HG02973 (cell line): Measurements from ENCODE around the gene C1QTNF5.

Source experiments
- ATAC-seq: cut with Tn5 transposase; IDR thresholded peaks from one replicate; pipeline ENCODE4 v1.9.1; 2021; ENCODE audit warnings: moderate library complexity; ENCODE audit not compliant: unreplicated experiment

C1QTNF5 gene

DNA sequence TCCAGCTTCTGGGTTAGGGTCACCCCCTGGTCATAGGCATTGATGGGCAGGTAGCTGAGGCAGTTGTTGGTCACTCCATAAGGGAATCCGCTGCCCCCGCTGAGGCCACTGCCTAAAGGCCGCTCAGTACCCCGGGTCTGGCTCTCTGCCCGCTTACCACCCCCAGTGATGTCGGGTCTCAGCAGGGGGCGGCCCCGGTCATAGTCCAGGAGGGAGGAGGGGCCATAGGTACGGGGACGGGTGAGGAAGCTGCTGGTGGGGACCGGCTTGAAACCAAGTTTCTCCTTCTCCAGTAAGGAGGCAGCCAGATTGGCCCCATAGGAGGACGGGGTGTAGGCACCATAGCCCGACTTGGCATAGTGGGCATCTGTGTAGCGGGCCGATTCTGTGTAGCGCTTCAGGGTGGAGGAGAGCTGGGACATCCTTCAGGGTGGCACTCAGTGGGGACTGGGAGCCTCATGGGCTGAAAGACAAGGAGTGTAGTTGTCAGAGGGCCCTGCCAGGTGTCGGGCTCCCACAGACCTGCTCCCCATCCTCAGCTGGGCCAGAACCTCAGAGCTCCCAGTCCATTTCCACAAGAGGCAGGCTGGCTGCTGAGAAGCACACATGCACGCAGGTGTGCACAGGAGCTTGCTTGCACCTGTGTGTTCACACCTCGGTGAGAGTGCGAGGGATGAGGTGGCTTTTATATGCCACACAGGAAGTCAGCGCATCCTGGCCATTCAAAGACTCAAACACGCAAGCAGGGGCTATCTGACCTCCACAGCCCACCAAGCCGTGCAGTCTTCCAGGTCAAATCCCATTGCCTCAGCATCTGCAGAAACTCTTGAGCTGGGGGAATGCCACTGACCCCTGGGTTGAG, 32.6 kb upstream of the C1QTNF5 start:
- ATAC-seq = no peak

DNA sequence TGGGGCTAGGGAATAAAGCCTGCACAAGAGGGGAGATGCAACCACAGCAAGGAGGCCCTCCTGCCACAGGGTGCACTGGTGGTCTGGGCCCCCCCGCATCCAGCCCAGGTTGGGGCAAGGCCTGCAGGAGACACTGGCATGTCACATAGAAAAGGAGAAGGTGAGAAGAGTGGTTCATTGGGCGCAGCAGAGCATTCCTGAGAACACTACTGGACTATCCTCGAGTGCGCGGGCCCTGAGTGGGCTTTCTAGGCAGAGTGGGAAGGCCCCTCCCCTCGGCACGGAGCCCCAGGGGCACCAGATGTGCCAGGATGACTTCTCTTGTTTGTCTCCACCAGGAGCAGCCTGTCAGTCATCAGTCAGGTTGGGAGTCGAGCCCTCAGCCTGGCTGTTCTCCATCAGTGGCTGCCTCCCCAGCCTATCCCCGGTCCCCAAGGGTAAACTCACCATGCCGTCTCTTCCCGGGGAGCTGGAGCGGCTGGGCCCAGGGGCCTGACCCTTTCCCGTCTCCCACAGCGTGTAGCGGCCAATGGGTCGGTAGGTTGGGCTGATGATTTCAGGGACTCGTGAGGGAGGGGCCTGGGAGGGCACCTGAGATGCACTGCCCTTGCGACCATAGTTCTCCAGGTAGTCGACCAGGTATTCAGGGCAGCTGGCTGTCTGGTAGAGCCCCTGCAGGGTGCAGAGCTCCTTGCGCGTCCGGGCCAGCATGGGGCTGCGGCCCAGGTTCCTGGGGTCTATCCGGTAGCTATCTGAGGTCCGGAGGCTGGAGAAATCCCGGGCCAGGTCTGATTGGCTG, 31.8 kb upstream of the C1QTNF5 start:
- ATAC-seq = no peak

DNA sequence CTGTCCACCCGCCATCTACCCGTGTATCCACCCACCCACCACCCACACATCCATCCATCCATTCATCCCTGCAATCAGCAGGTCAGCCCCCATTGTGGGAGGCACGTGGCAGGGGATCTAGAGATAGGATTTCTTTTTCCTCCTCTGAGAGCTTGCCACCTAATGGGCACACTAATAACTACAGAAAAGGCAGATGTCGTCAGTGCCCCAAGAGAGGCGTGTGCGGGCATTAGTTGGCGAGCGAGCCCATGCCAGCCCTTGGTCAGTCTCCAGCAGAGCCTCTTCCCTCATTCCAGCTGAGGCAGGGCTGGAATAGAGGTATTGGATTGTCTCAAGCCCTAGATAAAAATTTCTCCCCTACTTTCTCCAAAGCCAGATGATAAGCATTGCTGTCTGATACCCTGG, 31.1 kb upstream of the C1QTNF5 start:
- ATAC-seq = no peak

DNA sequence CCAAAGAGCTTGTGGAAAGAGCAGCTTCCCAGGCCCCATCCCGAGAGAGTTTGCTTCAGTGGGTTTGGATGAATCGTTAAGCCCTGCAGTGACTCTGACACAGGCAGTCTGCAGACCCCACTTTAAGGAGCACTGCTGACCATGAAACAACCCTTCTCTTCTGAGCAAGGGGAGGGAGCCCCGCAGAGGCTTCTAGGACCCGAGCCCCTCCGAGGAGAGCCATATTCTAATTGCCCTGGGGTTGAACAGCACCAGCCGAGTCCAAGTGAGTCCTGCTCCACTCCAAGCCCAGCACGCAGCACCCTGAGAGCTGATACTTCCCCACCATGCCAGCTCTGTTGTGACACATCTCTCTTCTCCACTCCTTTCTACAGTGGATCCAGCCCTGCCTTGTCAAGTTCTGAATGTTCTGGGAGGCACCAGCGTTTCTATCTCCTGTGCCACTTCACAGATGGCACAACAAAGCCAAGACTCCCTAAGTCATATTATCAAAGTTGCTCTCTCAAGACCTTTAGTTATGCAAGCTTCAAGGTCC, 30.5 kb upstream of the C1QTNF5 start:
- ATAC-seq = no peak

DNA sequence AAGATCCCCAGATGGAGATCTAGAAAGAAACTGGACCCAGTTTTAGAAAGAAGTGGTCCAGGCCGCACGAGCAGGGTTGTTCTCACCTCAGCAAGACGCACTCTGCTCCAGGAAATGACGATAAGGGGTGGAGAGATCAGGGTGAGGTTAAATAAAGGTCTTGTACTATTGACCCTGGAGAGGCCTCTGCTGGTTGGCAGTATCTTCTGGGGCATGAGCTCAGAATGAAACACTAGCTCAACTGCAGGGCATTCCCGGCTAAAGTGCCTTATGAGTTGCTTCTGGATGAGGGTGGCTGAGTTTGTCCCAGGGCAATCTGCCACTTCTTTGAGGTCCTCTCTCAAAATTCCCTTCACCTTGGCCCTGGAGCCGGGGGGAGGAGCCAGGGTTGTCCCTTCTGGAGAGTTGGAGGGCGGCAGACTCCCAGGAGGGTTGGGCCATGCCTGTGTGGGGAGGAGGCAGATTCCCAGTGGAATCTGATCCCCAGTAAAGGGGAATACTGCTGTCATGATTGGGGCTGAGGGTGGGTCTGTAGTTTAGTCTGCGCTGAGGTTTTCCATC, 29.9 kb upstream of the C1QTNF5 start:
- ATAC-seq = no peak

DNA sequence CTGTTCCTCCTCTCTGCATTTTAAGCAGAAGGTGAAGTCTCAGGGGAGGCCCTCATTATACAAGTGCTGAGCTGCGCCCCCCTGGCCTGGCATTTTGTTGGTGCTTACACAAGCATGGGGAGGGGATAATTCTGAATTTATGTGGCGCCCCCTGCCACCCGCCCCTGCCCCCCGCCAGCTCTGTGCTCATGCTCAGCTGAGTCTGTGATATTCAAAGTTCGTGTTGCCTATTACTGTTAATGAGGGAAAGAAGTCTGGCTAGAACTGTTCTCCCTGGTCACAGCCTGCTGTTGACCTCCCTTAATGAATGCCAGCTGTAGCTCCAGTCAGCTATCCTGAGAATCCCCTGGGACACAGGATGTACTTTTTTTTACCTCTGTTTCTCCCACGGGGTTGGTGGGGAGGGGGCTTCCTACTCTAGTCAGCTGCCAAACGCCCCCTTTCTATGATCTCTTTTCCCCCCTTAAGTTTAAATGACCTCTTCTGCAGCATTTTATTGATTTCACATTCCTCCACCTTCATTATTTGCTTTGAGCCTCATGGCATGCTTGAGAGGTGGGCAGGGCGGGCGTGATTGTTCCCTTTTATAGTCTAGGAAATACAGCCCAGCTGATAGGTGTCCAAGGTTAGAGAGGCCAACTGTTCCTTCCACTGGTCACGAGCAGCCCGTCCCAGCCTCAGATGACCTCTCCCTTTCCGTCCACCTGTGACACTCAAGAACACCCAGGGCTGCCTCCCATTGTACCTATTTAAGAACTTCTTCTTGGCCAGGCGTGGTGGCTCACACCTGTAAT, 28.6 kb upstream of the C1QTNF5 start:
- no peak for ATAC-seq

DNA sequence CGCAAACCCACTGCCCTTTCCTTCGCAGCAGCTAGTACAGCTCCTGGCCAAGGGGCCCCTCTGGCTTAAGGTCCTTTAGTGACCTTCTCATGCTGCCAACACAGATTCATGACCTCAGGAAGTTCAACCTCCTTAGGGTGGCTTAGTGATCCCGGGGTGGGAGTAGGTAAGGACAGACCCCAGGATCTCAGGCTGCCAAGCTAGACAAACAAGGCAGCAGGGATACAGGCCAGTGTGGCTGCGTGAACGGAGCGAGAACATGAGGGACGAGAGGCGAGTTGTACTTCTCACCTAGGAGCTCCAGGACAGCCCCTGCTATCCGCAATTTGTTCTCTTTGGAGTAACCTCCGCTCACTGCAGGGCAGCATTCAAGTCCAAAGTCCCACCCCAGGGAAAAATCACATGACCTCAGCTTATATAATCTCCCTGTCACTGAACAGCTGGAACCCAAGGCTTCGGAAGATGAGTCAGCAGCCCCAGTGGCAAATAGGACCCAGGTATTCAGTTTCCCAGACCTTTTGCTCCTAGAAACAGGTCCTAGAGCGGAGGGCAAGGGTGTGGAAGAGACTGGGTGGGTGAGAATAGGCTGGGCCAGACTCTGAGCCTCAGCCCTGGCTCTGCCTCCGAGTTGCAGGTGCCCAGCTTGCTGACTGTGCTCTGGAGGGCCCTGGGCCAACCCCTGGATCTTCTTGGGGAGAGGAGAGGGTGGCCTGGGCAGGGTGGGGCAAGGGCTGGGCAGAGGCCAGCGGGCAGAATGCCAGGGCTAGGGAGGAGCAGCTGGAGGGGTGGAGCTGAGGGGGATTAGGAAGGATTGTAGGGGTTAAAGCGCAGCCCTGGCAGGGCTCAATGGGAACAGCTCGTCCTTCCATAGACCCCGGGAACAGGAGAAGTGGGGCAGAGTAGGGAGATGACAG, 27.7 kb upstream of the C1QTNF5 start:
- ATAC-seq = no peak

DNA sequence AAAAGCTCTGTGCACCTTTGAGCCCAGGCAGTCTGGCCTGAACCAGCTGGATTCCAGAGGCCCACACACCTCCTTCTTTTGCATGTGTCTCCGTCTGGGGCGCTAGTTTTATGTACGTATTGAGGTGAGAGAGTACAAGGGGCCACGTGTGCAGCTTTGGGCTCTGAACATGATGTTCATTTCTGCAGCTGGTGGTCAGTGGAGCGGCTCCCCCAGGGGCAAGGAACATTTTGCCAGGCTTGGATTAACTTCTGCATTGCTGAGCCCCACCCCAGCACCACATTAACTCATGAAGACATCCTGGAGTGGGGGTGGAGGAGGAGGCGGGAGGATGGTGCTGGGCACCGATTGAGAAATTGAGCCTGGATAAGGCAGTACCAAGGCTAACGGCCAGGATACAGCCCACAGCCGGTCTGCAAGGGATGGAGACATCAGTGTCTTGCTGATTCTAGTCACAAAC, 27.0 kb upstream of the C1QTNF5 start:
- no peak for ATAC-seq

DNA sequence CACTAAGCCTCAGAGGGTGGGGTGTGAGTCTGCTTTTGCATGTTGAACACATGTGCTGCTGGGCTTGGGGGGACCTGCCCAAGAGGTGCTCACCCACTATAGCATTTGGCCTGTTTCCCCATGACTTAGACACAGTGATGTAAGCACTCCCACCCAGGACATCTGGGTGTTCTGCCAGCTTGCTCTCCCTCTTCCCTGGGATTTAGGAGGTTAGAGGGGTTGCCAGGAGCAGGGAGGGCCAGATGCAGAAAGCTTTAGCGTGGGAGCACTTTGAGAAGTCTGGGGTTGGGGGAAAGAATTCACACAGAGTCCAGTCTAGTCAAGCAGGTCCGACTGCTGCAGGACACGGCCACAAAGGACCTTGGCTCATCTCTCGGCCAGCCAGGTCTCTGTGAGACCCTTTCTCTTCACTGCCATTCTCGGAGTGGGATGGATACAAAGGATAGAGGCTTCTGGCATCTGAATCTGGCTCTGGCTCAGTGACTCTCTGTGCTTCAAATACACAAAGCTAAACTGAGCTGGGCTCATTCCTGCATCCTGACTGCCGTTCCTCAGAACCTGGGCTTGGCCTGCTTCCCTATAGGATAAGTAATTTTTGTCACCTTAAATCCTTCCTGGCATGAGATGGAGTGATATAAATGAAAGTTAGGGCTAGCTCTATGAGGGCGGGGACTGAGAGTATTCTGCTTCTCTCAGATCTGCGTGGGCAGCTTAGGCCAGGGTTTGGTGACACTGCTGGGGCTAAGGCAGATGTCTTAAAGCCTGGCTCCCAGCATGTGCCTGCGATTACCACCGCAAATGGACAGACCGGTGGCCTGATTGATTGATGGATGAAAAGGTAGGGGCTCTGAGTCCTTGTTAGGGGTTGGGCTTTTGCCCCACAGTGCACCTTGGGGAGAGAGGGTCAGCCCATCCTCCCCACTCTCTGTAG, 26.3 kb upstream of the C1QTNF5 start:
- ATAC-seq = no peak

DNA sequence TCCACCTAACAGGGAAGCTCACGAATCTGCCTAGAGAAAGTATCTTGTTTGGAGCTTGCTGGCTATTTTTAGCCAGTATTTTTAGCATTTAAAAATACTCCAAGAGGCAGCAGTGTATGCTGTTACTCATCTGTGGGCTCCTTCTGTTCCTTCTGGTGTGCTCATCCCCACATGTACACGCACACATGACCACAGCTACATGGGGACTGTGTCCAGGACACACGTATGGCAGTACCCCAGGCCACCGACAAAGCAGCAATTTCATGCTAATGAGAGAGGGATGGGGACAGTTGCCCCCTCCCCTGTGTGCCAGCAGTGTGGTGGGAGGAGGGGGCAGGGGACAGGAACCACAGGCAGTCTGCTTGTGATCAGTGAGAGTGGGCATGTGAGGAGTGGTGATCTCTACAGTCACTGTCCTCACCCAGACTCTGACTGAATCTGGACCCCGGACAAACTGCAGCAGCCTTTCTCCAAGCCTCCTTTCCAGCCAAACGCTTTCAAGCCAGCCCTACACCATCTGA, 24.4 kb upstream of the C1QTNF5 start:
- no peak for ATAC-seq

DNA sequence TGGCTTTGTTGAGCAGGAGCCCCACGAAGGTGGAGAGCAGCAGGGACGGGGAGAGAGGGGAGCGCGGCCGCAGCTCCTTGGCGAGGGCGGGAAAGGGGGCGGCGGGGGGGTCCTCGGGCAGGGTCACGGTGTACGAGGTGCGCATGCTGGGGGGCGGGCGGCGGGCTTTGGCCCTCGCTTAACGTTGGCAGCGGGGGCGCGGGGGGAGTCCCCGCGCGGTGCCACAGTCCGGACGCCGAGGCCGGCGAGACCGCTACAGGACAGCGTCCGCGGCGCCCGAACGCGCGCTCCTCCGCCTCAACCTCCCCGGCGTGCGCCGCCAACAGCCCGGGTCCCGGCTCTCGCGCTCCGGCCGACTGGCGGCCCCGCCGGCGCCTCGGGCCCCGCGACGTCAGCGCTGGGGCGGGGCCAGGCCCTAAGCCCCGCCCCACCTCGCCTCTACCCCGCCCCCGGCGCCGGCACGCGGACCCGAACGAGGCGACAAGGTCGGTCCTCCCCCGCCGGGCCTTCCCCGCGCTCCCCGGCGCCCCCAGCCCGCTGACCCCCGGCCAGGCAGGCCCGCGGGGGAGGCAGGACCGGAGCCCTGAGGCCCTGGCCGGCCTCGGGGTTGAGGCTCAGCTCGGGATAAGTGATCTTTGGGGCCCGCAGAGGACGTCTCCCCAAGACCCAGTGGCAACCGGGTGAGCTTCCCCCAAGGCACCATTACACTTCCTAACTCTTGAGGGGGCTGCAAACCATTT, 23.3 kb upstream of the C1QTNF5 start:
- no peak for ATAC-seq

DNA sequence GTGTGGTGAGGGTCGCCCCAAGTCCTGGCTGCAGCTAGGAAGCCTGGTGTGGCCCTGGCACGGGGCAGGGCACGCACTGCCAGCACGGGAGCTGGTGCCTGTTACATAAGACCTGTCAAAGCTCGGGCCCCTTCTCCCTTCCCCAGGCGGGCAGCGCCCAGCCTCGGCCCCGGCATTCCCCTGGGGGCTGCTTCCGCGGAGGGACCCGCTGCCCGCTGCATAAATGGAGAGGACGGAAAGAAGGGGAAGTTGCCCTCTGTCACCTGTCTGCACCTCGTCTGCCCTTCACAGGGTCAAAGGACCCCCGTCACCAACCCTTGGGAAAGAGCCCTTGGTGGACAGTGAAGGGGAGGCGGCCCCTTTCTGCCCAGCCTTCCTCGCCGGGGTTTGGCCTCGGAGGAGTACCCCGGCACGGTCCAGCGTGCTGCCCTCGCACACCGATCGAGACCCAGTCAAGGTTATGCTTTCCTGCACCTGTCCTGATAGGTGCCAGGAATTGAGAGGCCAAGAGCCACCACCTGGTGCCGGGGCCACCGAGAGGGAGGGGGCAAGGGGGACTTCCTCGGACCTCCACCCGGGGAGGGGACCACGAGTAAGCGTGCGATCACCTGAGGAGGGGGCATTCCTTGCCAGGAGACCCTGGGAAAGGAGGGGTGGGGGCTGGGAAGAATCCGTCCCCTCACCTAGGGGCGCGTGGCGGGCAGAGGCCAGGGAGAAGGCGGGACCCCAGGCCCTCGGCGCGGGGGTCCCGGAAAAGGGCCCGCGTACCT, 22.6 kb upstream of the C1QTNF5 start:
- no peak for ATAC-seq

DNA sequence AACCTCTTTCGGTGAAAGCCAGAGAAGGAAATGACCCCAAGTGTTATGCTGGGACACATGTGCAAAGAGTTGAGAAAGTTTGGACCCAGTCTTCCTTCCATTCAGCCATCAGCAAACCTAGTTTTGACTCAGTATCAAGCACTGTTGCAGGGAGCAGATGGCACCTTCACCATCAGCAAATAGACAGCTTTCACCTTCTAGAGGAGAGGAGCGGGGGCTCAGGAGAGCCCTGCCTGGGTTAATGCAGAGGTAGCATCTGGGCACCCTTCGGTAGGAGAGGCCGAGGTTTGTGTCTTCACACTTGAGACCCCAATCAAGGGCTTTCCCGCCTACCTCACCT, 22.0 kb upstream of the C1QTNF5 start:
- ATAC-seq = no peak

DNA sequence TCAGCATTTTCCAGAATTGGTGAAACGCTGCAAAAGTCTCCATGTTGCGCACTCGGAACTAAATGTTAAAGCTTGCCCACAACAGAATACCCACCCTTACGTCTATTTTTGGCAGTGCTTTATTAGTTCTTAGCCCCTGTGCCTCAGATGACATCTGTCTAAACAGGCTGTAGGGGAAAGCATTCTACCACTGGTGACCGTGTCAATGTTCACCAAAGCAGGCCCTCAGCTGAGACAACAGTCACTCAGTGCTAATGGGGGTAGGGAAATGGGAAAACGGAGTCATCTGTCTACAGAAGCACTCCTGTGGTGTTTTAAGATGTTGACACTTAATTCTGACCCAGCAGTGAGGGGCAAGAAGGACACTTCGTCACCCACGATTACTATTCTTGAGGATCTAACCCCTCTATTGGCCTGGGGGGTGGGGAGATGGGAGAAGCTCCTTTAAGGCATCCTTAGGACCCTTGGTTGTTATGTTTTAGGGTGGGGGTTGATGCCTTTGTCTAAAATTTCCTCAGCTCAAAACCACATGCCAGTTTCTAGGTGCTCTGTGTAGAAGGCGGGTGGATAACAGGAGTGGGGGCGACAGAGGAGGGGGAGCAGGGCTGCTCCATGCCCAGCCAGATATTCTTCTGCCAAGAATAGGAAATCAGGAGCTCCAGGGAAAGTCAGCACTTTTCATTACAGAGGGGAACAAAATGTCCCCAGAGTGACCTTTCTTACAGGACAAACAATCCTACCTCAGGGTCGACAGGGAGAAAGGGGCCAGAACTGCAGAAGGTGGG, 21.4 kb upstream of the C1QTNF5 start:
- ATAC-seq = no peak

DNA sequence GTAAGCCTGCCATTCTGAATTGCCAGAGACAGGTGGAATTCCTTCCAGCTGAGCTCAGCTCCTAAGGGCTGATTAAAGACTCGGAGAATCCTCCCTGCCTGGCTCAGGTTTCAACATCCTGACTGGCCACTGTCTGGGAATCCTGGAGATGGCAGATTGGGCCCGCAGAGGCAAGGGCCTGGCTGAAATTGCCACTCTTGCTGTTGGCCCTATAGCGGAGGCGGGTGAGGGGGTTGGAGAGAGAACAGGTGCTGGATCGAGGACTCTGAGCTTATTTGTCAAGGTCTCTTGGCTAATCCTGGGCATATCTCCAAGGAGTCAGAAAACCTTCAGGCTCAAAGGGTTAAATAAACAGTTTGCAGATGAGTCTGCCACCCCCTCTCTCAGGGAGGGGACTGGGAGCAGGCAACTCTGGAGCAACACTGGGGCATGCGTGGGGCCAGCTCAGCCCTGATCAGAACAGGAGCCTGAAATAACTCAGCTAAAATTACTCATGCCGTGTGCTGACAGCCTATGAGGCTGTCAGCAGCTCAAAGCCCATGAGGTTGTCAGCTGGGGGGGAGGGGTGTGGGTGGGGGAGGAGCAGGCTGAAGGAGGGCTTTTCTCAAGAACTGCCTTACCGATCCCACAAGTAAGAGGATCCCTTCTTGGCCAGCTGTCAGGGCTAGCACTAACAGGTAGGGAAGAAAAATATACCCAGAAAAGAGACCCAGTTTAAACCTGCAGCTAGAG, 20.5 kb upstream of the C1QTNF5 start:
- no peak for ATAC-seq
